ENCODE data around the gene CFL2. TPM values are rescaled to one million over a fixed set of nuclear protein-coding genes. Genes with fewer than 3 reads are reported as not detected.

Gene CFL2
- polyA plus RNA-seq, 3 donors = 2.0 to 3.8 (median 3.5) TPM

- no peaks in the 10 kb centered on the region for H3K79me2 ChIP-seq (ENCODE audit: insufficient read depth, low read length)
- no CpG with 5 or more reads among the region's 2 CpGs for WGBS (ENCODE audit: insufficient coverage)
- H4K20me1 ChIP-seq (ENCODE audit: insufficient read depth, low read length) = no peaks in the 10 kb centered on the region
- TF ChIP-seq CTCF (IDR thresholded peaks at IDR 0.05) = no peak
- Mint-ChIP-seq H3K4me1 (peaks cover 8% of the 10 kb centered on the region), H3K4me3 (no peak overlapping the region), H3K27ac (no peak overlapping the region), H3K36me3 (no peaks in the 10 kb centered on the region), H3K27me3 (ENCODE audit: low read depth in 3 of 3) (no peaks in the 10 kb centered on the region), H3K9me3 (peaks cover 2 to 8% (median 3%) of the 10 kb centered on the region in 7 donors)
- no peak overlapping the region for H3K27ac ChIP-seq (ENCODE audit: low read depth in 1 of 2, low read length in 2 of 2)
- H3K9me3 ChIP-seq (replicated peaks in 1 of 2; ENCODE audit: control insufficient read depth in 1 of 2, insufficient read depth in 1 of 2, low read length in 2 of 2) = peaks cover 0 to 3% of the 10 kb centered on the region in 2 donors
- H3K4me1 ChIP-seq (ENCODE audit: control insufficient read depth in 1 of 2, insufficient read depth in 2 of 2, low read length in 2 of 2) = peaks cover 0 to 14% of the 10 kb centered on the region in 2 donors
- no peak overlapping the region for H3K9ac ChIP-seq (ENCODE audit: insufficient read depth, low read length, poor library complexity, severe bottlenecking)
- no peak overlapping the region for H3K4me2 ChIP-seq (replicated peaks; ENCODE audit: extremely low read depth, low read length, poor library complexity, severe bottlenecking)
- H3K27me3 ChIP-seq (ENCODE audit: control insufficient read depth in 2 of 2, insufficient read depth in 2 of 2, low read length in 2 of 2) = no peaks in the 10 kb centered on the region
- DNase-seq = peak; percentile 10 to 25 (median 13)
- no peak overlapping the region for H2AFZ ChIP-seq (ENCODE audit: insufficient read depth, low read depth, low read length, poor library complexity, severe bottlenecking)
- no peak overlapping the region for H3K4me3 ChIP-seq (replicated peaks in 1 of 3; ENCODE audit: low read depth in 2 of 3, low read length in 3 of 3)
- no peaks in the 10 kb centered on the region for H3K36me3 ChIP-seq (replicated peaks in 1 of 2; ENCODE audit: control insufficient read depth in 1 of 2, insufficient read depth in 2 of 2, low read length in 2 of 2)
- intact Hi-C loops (cut with micrococcal nuclease) = no loop called here
Measured at GRCh38 chr14:34665785-34666435, 48.5 kb downstream of the CFL2 start.

DNA sequence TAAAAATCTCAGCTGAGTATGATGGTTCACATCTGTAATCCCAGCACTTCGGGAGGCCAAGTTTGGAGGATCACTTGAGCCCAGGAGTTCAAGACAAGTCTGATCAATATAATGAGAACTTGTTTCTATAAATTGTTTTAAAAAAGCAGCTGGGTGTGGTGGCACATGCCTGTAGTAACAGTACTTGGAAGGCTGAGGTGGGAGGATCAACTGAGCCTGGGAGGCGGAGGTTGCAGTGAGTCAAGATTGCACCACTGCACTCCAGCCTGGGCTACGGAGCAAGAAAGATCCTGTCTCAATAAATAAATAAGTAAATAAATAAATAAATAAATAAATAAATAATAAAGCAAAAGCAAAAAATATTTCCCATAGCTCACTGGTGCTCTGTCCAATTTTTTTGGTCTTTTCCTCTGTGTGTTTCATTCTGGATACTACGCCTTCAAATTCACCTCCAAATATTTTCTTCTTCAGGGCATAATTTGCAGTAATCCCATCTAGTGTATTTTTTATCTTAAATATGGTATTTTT is 51.8 kb downstream of the CFL2 start:
- Mint-ChIP-seq H3K27me3 (ENCODE audit: low read depth in 3 of 3) (peaks cover 0 to 3% (median 0%) of the 10 kb centered on the region in 3 donors), H3K4me1 (peaks cover 6% of the 10 kb centered on the region), H3K27ac (peak overlapping the region in 1 of 7 donors; percentile 45), H3K4me3 (no peak overlapping the region), H3K36me3 (no peaks in the 10 kb centered on the region), H3K9me3 (peaks cover 2 to 8% (median 6%) of the 10 kb centered on the region in 7 donors)
- Histone ChIP-seq H4K20me1 (ENCODE audit: insufficient read depth, low read length) (no peaks in the 10 kb centered on the region), H3K27ac (ENCODE audit: low read depth in 1 of 2, low read length in 2 of 2) (no peak overlapping the region), H3K4me1 (ENCODE audit: control insufficient read depth in 1 of 2, insufficient read depth in 2 of 2, low read length in 2 of 2) (peaks cover 0 to 8% of the 10 kb centered on the region in 2 donors), H3K9ac (ENCODE audit: insufficient read depth, low read length, poor library complexity, severe bottlenecking) (no peak overlapping the region), H3K27me3 (ENCODE audit: control insufficient read depth in 2 of 2, insufficient read depth in 2 of 2, low read length in 2 of 2) (no peaks in the 10 kb centered on the region), H3K4me3 (replicated peaks in 1 of 3; ENCODE audit: low read depth in 2 of 3, low read length in 3 of 3) (no peak overlapping the region), H3K4me2 (replicated peaks; ENCODE audit: extremely low read depth, low read length, poor library complexity, severe bottlenecking) (no peak overlapping the region), H3K79me2 (ENCODE audit: insufficient read depth, low read length) (no peaks in the 10 kb centered on the region), H3K9me3 (replicated peaks in 1 of 2; ENCODE audit: control insufficient read depth in 1 of 2, insufficient read depth in 1 of 2, low read length in 2 of 2) (peaks cover 0 to 3% of the 10 kb centered on the region in 2 donors), H3K36me3 (replicated peaks in 1 of 2; ENCODE audit: control insufficient read depth in 1 of 2, insufficient read depth in 2 of 2, low read length in 2 of 2) (no peaks in the 10 kb centered on the region), H2AFZ (ENCODE audit: insufficient read depth, low read depth, low read length, poor library complexity, severe bottlenecking) (no peak overlapping the region)
- no peak for DNase-seq
- no CpG with 5 or more reads among the region's 4 CpGs for WGBS (ENCODE audit: insufficient coverage)
- no peak for TF ChIP-seq CTCF (IDR thresholded peaks at IDR 0.05)
- intact Hi-C loops (cut with micrococcal nuclease) = no loop called here
